Measurements from ENCODE around the gene HECW1.

The HECW1 gene

GRCh38 chr7:43496596-43496995 is 384.1 kb downstream of the HECW1 start:
- Histone ChIP-seq H3K4me3 (ENCODE audit: low read depth, low read length) (no peak overlapping the region), H3K27me3 (ENCODE audit: control insufficient read depth, insufficient read depth, low read length) (no peaks in the 10 kb centered on the region), H3K9ac (ENCODE audit: low read depth, low read length) (no peak overlapping the region), H3K36me3 (ENCODE audit: control insufficient read depth, insufficient read depth, low read length) (no peaks in the 10 kb centered on the region), H3K9me3 (ENCODE audit: control insufficient read depth, insufficient read depth, low read length) (no peaks in the 10 kb centered on the region), H3K27ac (ENCODE audit: low read depth, low read length) (no peak overlapping the region), H3K4me1 (ENCODE audit: control insufficient read depth, insufficient read depth, low read length) (no peaks in the 10 kb centered on the region)

- Histone ChIP-seq H3K4me1 (ENCODE audit: control insufficient read depth, insufficient read depth, low read length) (no peaks in the 10 kb centered on the region), H3K4me3 (ENCODE audit: low read depth, low read length) (no peak overlapping the region), H3K27ac (ENCODE audit: low read depth, low read length) (no peak overlapping the region), H3K36me3 (ENCODE audit: control insufficient read depth, insufficient read depth, low read length) (no peaks in the 10 kb centered on the region), H3K27me3 (ENCODE audit: control insufficient read depth, insufficient read depth, low read length) (no peaks in the 10 kb centered on the region), H3K9me3 (ENCODE audit: control insufficient read depth, insufficient read depth, low read length) (no peaks in the 10 kb centered on the region), H3K9ac (ENCODE audit: low read depth, low read length) (no peak overlapping the region)
Observed at GRCh38 chr7:43501870-43502269, 389.4 kb downstream of the HECW1 start.

- H3K4me1 ChIP-seq (ENCODE audit: control insufficient read depth, insufficient read depth, low read length), result no peaks in the 10 kb centered on the region
- H3K27ac ChIP-seq (ENCODE audit: low read depth, low read length), result no peak overlapping the region
- H3K9ac ChIP-seq (ENCODE audit: low read depth, low read length), result no peak overlapping the region
- H3K4me3 ChIP-seq (ENCODE audit: low read depth, low read length), result no peak overlapping the region
- no peaks in the 10 kb centered on the region for H3K9me3 ChIP-seq (ENCODE audit: control insufficient read depth, insufficient read depth, low read length)
- no peaks in the 10 kb centered on the region for H3K36me3 ChIP-seq (ENCODE audit: control insufficient read depth, insufficient read depth, low read length)
- no peaks in the 10 kb centered on the region for H3K27me3 ChIP-seq (ENCODE audit: control insufficient read depth, insufficient read depth, low read length)
Observed at GRCh38 chr7:43502941-43503340, 390.5 kb downstream of the HECW1 start.

- H3K27me3 ChIP-seq (ENCODE audit: control insufficient read depth, insufficient read depth, low read length), result no peaks in the 10 kb centered on the region
- H3K27ac ChIP-seq (ENCODE audit: low read depth, low read length), result no peak overlapping the region
- H3K36me3 ChIP-seq (ENCODE audit: control insufficient read depth, insufficient read depth, low read length), result no peaks in the 10 kb centered on the region; the same call in 1 of the 2 replicates
- H3K9me3 ChIP-seq (ENCODE audit: control insufficient read depth, insufficient read depth, low read length), result no peaks in the 10 kb centered on the region
- H3K4me3 ChIP-seq (ENCODE audit: low read depth, low read length), result no peak overlapping the region
- H3K9ac ChIP-seq (ENCODE audit: low read depth, low read length), result no peak overlapping the region
- no peaks in the 10 kb centered on the region for H3K4me1 ChIP-seq (ENCODE audit: control insufficient read depth, insufficient read depth, low read length)
Observed at GRCh38 chr7:43505412-43505811, 393.0 kb downstream of the HECW1 start.

GRCh38 chr7:43506460-43506859 is 394.0 kb downstream of the HECW1 start:
- Histone ChIP-seq H3K4me1 (ENCODE audit: control insufficient read depth, insufficient read depth, low read length) (no peaks in the 10 kb centered on the region), H3K27me3 (ENCODE audit: control insufficient read depth, insufficient read depth, low read length) (no peaks in the 10 kb centered on the region), H3K27ac (ENCODE audit: low read depth, low read length) (no peak overlapping the region), H3K9me3 (ENCODE audit: control insufficient read depth, insufficient read depth, low read length) (no peaks in the 10 kb centered on the region), H3K36me3 (ENCODE audit: control insufficient read depth, insufficient read depth, low read length) (no peaks in the 10 kb centered on the region; the same call in 1 of the 2 replicates), H3K9ac (ENCODE audit: low read depth, low read length) (no peak overlapping the region), H3K4me3 (ENCODE audit: low read depth, low read length) (no peak overlapping the region)

GRCh38 chr7:43508461-43508860 is 396.0 kb downstream of the HECW1 start:
- H3K4me3 ChIP-seq (ENCODE audit: low read depth, low read length), result no peak overlapping the region
- peaks cover 3% of the 10 kb centered on the region; the same call in 1 of the 2 replicates for H3K4me1 ChIP-seq (ENCODE audit: control insufficient read depth, insufficient read depth, low read length)
- H3K9ac ChIP-seq (ENCODE audit: low read depth, low read length), result no peak overlapping the region
- no peaks in the 10 kb centered on the region for H3K27me3 ChIP-seq (ENCODE audit: control insufficient read depth, insufficient read depth, low read length)
- H3K36me3 ChIP-seq (ENCODE audit: control insufficient read depth, insufficient read depth, low read length), result no peaks in the 10 kb centered on the region; the same call in 1 of the 2 replicates
- H3K27ac ChIP-seq (ENCODE audit: low read depth, low read length), result no peak overlapping the region
- no peaks in the 10 kb centered on the region for H3K9me3 ChIP-seq (ENCODE audit: control insufficient read depth, insufficient read depth, low read length)

GRCh38 chr7:43509906-43510305 is 397.5 kb downstream of the HECW1 start:
- H3K36me3 ChIP-seq (ENCODE audit: control insufficient read depth, insufficient read depth, low read length), result no peaks in the 10 kb centered on the region; the same call in 1 of the 2 replicates
- H3K27ac ChIP-seq (ENCODE audit: low read depth, low read length), result no peak overlapping the region
- H3K4me1 ChIP-seq (ENCODE audit: control insufficient read depth, insufficient read depth, low read length), result peaks cover 4% of the 10 kb centered on the region; the same call in 1 of the 2 replicates
- no peaks in the 10 kb centered on the region for H3K9me3 ChIP-seq (ENCODE audit: control insufficient read depth, insufficient read depth, low read length)
- no peak overlapping the region for H3K9ac ChIP-seq (ENCODE audit: low read depth, low read length)
- no peak overlapping the region for H3K4me3 ChIP-seq (ENCODE audit: low read depth, low read length)
- no peaks in the 10 kb centered on the region for H3K27me3 ChIP-seq (ENCODE audit: control insufficient read depth, insufficient read depth, low read length)

GRCh38 chr7:43511029-43511428 is 398.6 kb downstream of the HECW1 start:
- no peaks in the 10 kb centered on the region; the same call in 1 of the 2 replicates for H3K36me3 ChIP-seq (ENCODE audit: control insufficient read depth, insufficient read depth, low read length)
- no peak overlapping the region for H3K27ac ChIP-seq (ENCODE audit: low read depth, low read length)
- no peak overlapping the region for H3K9ac ChIP-seq (ENCODE audit: low read depth, low read length)
- H3K4me1 ChIP-seq (ENCODE audit: control insufficient read depth, insufficient read depth, low read length), result peaks cover 4% of the 10 kb centered on the region; the same call in 1 of the 2 replicates
- H3K9me3 ChIP-seq (ENCODE audit: control insufficient read depth, insufficient read depth, low read length), result no peaks in the 10 kb centered on the region
- H3K4me3 ChIP-seq (ENCODE audit: low read depth, low read length), result no peak overlapping the region
- H3K27me3 ChIP-seq (ENCODE audit: control insufficient read depth, insufficient read depth, low read length), result no peaks in the 10 kb centered on the region

- Histone ChIP-seq H3K27ac (ENCODE audit: low read depth, low read length) (no peak overlapping the region), H3K4me1 (ENCODE audit: control insufficient read depth, insufficient read depth, low read length) (peaks cover 8% of the 10 kb centered on the region), H3K36me3 (ENCODE audit: control insufficient read depth, insufficient read depth, low read length) (no peaks in the 10 kb centered on the region; the same call in 1 of the 2 replicates), H3K4me3 (ENCODE audit: low read depth, low read length) (no peak overlapping the region), H3K9me3 (ENCODE audit: control insufficient read depth, insufficient read depth, low read length) (no peaks in the 10 kb centered on the region), H3K9ac (ENCODE audit: low read depth, low read length) (no peak overlapping the region), H3K27me3 (ENCODE audit: control insufficient read depth, insufficient read depth, low read length) (no peaks in the 10 kb centered on the region)
Observed at GRCh38 chr7:43511769-43512515, 399.5 kb downstream of the HECW1 start.

- H3K4me3 ChIP-seq (ENCODE audit: low read depth, low read length), result no peak overlapping the region
- peaks cover 15% of the 10 kb centered on the region for H3K4me1 ChIP-seq (ENCODE audit: control insufficient read depth, insufficient read depth, low read length)
- no peaks in the 10 kb centered on the region; the same call in 1 of the 2 replicates for H3K36me3 ChIP-seq (ENCODE audit: control insufficient read depth, insufficient read depth, low read length)
- no peaks in the 10 kb centered on the region for H3K27me3 ChIP-seq (ENCODE audit: control insufficient read depth, insufficient read depth, low read length)
- H3K9me3 ChIP-seq (ENCODE audit: control insufficient read depth, insufficient read depth, low read length), result no peaks in the 10 kb centered on the region
- no peak overlapping the region for H3K9ac ChIP-seq (ENCODE audit: low read depth, low read length)
- no peak overlapping the region for H3K27ac ChIP-seq (ENCODE audit: low read depth, low read length)
Observed at GRCh38 chr7:43513251-43513650, 400.8 kb downstream of the HECW1 start.

GRCh38 chr7:43516581-43517342 is 404.3 kb downstream of the HECW1 start:
- no peak overlapping the region for H3K9ac ChIP-seq (ENCODE audit: low read depth, low read length)
- H3K36me3 ChIP-seq (ENCODE audit: control insufficient read depth, insufficient read depth, low read length), result no peaks in the 10 kb centered on the region
- H3K27ac ChIP-seq (ENCODE audit: low read depth, low read length), result no peak overlapping the region
- H3K9me3 ChIP-seq (ENCODE audit: control insufficient read depth, insufficient read depth, low read length), result no peaks in the 10 kb centered on the region
- no peaks in the 10 kb centered on the region for H3K27me3 ChIP-seq (ENCODE audit: control insufficient read depth, insufficient read depth, low read length)
- H3K4me3 ChIP-seq (ENCODE audit: low read depth, low read length), result no peak overlapping the region
- H3K4me1 ChIP-seq (ENCODE audit: control insufficient read depth, insufficient read depth, low read length), result peaks cover 15% of the 10 kb centered on the region
